Kidney epithelial cell (primary cell): ENCODE measurements around the gene NUDT4. TPM values are rescaled to one million over a fixed set of nuclear protein-coding genes. Genes with fewer than 3 reads are reported as not detected.

Source experiments
- DNase-seq: peaks from one replicate; pipeline ENCODE4 v3.0.0-alpha.2; 2010; ENCODE audit warnings: low read depth
- H3K27me3 ChIP-seq: 2 replicates; pipeline ENCODE4 v1.6.0; 2011; ENCODE audit warnings: low read length; ENCODE audit not compliant: control insufficient read depth, insufficient read depth
- H3K36me3 ChIP-seq: 2 replicates; pipeline ENCODE4 v1.5.1; 2011; ENCODE audit warnings: low read length; ENCODE audit not compliant: control insufficient read depth, insufficient read depth
- H3K4me3 ChIP-seq: 2 replicates; pipeline ENCODE4 v1.5.1; 2011; ENCODE audit warnings: low read depth, mild to moderate bottlenecking, control low read depth, low read length
- total RNA-seq: library from RNA; depleted of rRNA; stranded (reverse); fragments of >200 nt; gene quantifications from 2 replicates; pipeline ENCODE4 v1.2.3, GENCODE V29; 2015
- TF ChIP-seq, protein P1 (sequence below): IDR thresholded peaks from 2 replicates; pipeline ENCODE4 v1.5.1; 2011; ENCODE audit warnings: mild to moderate bottlenecking, moderate library complexity, low read length, control low read depth, inconsistent platforms; ENCODE audit not compliant: insufficient read depth, poor library complexity, severe bottlenecking

The NUDT4 gene
- total RNA-seq = 33.6 and 33.8 TPM in 2 replicates

- TF ChIP-seq, protein P1, sequence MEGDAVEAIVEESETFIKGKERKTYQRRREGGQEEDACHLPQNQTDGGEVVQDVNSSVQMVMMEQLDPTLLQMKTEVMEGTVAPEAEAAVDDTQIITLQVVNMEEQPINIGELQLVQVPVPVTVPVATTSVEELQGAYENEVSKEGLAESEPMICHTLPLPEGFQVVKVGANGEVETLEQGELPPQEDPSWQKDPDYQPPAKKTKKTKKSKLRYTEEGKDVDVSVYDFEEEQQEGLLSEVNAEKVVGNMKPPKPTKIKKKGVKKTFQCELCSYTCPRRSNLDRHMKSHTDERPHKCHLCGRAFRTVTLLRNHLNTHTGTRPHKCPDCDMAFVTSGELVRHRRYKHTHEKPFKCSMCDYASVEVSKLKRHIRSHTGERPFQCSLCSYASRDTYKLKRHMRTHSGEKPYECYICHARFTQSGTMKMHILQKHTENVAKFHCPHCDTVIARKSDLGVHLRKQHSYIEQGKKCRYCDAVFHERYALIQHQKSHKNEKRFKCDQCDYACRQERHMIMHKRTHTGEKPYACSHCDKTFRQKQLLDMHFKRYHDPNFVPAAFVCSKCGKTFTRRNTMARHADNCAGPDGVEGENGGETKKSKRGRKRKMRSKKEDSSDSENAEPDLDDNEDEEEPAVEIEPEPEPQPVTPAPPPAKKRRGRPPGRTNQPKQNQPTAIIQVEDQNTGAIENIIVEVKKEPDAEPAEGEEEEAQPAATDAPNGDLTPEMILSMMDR = no peak
- DNase-seq = peak; percentile 65
- H3K36me3 ChIP-seq = no peaks in the 10 kb centered on the region
- H3K27me3 ChIP-seq = no peaks in the 10 kb centered on the region
- peak within 1 kb of the TSS; percentile 75 for H3K4me3 ChIP-seq
Observed at GRCh38 chr12:93377252-93378195, at the start of gene NUDT4. TSS of gene NUDT4 (plus strand) at chr12:93377925. CDS start at chr12:93378323, 398 bp downstream.

- TF ChIP-seq, protein P1 = no peak
- DNase-seq = no peak
- Histone ChIP-seq H3K27me3 (no peaks in the 10 kb centered on the region), H3K36me3 (no peaks in the 10 kb centered on the region), H3K4me3 (no peak overlapping the region)
Observed at GRCh38 chr12:93333054-93333453, 44.7 kb upstream of the NUDT4 start.

DNA sequence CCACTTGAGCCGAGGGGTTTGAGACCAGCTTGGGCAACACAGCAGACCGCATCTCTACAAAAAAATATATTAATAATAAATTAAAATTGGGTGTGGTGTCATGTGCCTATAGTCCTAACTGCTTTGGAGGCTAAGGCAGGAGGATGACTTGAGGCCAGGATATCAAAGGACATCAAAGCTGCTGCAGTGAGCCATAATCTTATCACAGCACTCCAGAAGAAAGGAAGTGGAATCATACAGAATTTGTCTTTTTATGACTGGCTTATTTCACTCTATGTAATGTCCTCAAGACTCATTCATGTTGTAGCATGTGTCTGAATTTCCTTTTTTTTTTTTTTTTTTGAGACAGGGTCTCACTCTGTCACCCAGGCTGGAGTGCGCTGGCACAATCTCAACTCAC lies 43.9 kb upstream of the NUDT4 start:
- no peak for DNase-seq
- TF ChIP-seq, protein P1 = no peak
- no peaks in the 10 kb centered on the region for H3K27me3 ChIP-seq
- H3K36me3 ChIP-seq = no peaks in the 10 kb centered on the region
- H3K4me3 ChIP-seq = no peak overlapping the region

DNA sequence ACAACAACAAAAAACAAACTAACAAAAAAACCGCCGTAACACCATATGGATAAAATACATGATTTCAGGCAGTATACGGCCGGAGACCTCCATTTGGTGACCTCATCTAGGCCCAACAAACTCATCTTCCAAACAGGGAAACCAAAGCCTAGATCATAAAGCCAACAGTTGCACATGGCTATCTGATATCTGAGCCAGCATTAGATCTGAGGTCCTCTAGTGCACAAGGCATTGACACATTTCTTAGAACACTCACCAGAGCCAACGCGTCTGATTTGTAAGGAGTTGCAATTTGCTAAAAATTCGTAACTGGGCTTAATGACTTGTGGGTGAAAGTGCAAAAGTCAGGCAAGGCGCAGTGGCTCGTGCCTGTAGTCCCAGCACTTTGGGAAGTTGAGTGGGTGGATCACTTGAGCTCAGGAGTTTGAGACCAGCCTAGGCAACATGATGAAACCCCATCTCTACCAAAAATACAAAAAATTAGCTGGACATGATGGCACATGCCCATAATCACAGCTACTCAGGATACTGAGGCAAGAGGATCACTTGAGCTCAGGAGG lies 42.0 kb upstream of the NUDT4 start:
- Histone ChIP-seq H3K27me3 (no peaks in the 10 kb centered on the region), H3K4me3 (no peak overlapping the region), H3K36me3 (no peaks in the 10 kb centered on the region)
- TF ChIP-seq, protein P1 = no peak
- no peak for DNase-seq

DNA sequence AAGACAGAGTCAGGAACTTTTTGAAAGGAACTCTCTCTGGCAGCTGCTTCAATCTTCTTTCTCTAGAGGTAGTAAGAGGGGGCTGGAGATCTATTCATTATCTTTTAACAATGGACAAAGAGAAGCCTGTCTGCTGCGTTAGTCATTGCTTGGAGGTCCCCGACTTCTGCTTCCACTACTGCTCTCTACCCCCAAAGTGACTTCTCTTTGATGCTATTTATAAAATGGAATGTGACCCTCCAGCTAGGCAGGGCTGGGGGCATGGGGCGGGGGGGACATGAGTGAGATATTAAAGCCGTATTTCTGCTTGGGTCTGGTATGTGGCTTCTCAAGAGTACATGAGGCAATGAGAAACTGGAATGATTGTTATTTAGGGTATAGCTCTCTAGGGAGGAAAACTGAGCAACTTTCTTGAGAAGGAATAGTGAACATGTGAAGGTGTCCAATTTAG lies 41.4 kb upstream of the NUDT4 start:
- H3K36me3 ChIP-seq = no peaks in the 10 kb centered on the region
- no peak overlapping the region for H3K4me3 ChIP-seq
- H3K27me3 ChIP-seq = no peaks in the 10 kb centered on the region
- peak; percentile 56 for DNase-seq
- TF ChIP-seq, protein P1 = no peak
